Measurements from ENCODE around the gene STIP1.

DNA sequence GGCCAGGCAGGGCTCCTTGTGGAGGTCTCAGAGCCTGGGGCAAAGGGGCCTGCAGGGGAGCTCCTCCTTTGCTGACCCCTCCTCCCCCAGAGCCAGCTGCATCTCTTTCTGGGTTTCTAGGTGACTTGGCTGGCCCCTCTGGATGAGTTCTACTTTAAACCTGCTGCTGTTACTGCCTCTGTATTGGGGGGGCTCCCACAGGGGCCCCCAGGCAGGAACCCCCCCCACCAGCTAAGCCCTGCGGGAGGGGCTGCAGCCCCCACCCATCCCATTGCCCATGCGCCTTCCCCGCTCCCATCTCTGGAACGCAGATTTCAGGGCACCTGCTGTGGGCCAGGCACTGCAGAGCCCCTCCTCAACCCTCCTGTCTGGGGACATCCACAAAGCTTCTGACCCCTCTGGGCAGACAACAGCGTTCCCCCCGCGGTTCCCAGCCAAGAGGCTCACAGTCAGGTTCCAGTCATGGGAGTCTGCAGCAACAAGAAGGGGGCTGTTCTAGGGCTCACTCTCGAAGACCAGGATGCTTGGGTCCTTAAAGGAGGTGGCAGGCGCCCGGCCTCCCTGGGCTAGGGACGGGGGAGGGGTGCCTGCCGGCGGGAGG is 64.5 kb downstream of the STIP1 start:
- TF ChIP-seq, protein P1, sequence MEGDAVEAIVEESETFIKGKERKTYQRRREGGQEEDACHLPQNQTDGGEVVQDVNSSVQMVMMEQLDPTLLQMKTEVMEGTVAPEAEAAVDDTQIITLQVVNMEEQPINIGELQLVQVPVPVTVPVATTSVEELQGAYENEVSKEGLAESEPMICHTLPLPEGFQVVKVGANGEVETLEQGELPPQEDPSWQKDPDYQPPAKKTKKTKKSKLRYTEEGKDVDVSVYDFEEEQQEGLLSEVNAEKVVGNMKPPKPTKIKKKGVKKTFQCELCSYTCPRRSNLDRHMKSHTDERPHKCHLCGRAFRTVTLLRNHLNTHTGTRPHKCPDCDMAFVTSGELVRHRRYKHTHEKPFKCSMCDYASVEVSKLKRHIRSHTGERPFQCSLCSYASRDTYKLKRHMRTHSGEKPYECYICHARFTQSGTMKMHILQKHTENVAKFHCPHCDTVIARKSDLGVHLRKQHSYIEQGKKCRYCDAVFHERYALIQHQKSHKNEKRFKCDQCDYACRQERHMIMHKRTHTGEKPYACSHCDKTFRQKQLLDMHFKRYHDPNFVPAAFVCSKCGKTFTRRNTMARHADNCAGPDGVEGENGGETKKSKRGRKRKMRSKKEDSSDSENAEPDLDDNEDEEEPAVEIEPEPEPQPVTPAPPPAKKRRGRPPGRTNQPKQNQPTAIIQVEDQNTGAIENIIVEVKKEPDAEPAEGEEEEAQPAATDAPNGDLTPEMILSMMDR (conservative IDR thresholded peaks at IDR 0.05), result no peak
- TF ChIP-seq EZH2 (IDR thresholded peaks at IDR 0.05; ENCODE audit: low read depth), result no peak
